ENCODE measurements around the gene FUT2.

FUT2 gene

GRCh38 chr19:48663667-48664066 lies 32.1 kb upstream of the FUT2 start:
- no peak overlapping the region for H3K4me3 ChIP-seq (ENCODE audit: low read depth, low read length)
- no peak for TF ChIP-seq CTCF (IDR thresholded peaks at IDR 0.05; ENCODE audit: low read depth, low read length)

GRCh38 chr19:48664476-48664875 lies 31.3 kb upstream of the FUT2 start:
- TF ChIP-seq CTCF (IDR thresholded peaks at IDR 0.05; ENCODE audit: low read depth, low read length) = no peak
- H3K4me3 ChIP-seq (ENCODE audit: low read depth, low read length) = no peak overlapping the region

GRCh38 chr19:48665786-48666185 lies 30.0 kb upstream of the FUT2 start:
- no peak for TF ChIP-seq CTCF (IDR thresholded peaks at IDR 0.05; ENCODE audit: low read depth, low read length)
- no peak overlapping the region for H3K4me3 ChIP-seq (ENCODE audit: low read depth, low read length)

GRCh38 chr19:48668332-48668731 lies 27.4 kb upstream of the FUT2 start:
- H3K4me3 ChIP-seq (ENCODE audit: low read depth, low read length) = no peak overlapping the region
- TF ChIP-seq CTCF (IDR thresholded peaks at IDR 0.05; ENCODE audit: low read depth, low read length) = no peak

- no peak overlapping the region for H3K4me3 ChIP-seq (ENCODE audit: low read depth, low read length)
- TF ChIP-seq CTCF (IDR thresholded peaks at IDR 0.05; ENCODE audit: low read depth, low read length) = no peak
These were observed 27.0 kb upstream of the FUT2 start for GRCh38 chr19:48668761-48669160.

- H3K4me3 ChIP-seq (ENCODE audit: low read depth, low read length) = no peak overlapping the region
- TF ChIP-seq CTCF (IDR thresholded peaks at IDR 0.05; ENCODE audit: low read depth, low read length) = no peak
These were observed 25.7 kb upstream of the FUT2 start for GRCh38 chr19:48669903-48670668.

- H3K4me3 ChIP-seq (ENCODE audit: low read depth, low read length) = no peak overlapping the region
- no peak for TF ChIP-seq CTCF (IDR thresholded peaks at IDR 0.05; ENCODE audit: low read depth, low read length)
These were observed 24.9 kb upstream of the FUT2 start for GRCh38 chr19:48670699-48671445.

Data from WI38 (cell line).